SU-DHL-6 (cell line): ENCODE measurements around the gene SYNDIG1.

ENCODE experiments used
- CTCF ChIP-seq: fragments of 200-600 bp; sonication (generic); IDR thresholded peaks from one replicate; pipeline ENCODE4 v1.5.1; 2017; ENCODE audit warnings: antibody characterized with exemption, mild to moderate bottlenecking, low read length, moderate library complexity; ENCODE audit not compliant: insufficient read depth, poor library complexity, severe bottlenecking
- EZH2phosphoT487 ChIP-seq: fragments of 200-600 bp; sonication (generic), shearing (Covaris generic); conservative IDR thresholded peaks from 2 replicates; pipeline ENCODE4 v1.6.1; 2018; ENCODE audit warnings: mild to moderate bottlenecking, antibody characterized with exemption, low read length, moderate library complexity, mixed read lengths

GRCh38 chr20:24498641-24499040 lies 29.2 kb downstream of the SYNDIG1 start:
- TF ChIP-seq CTCF (no peak), EZH2phosphoT487 (no peak)
